NB4 (cell line): ENCODE measurements around the gene CDH4.

Experiments
- CTCF ChIP-seq: IDR thresholded peaks from one replicate; pipeline ENCODE4 v1.5.1; 2012; ENCODE audit warnings: low read depth, low read length
- MAX ChIP-seq: IDR thresholded peaks from 2 replicates; pipeline ENCODE4 v1.6.1; 2011; ENCODE audit warnings: low read depth, low read length
- MYC ChIP-seq: IDR thresholded peaks from 2 replicates; pipeline ENCODE4 v1.6.1; 2011; ENCODE audit warnings: low read depth, low read length
- POLR2A ChIP-seq: IDR thresholded peaks from 2 replicates; pipeline ENCODE4 v1.6.1; 2011; ENCODE audit warnings: mild to moderate bottlenecking; ENCODE audit not compliant: insufficient read length; ENCODE audit errors: extremely low read depth

- TF ChIP-seq POLR2A (no peak), CTCF (no peak), MYC (no peak), MAX (no peak)
Measured at GRCh38 chr20:61877776-61878477, 625.9 kb downstream of the CDH4 start.
